Lung microvascular endothelial cell (primary cell): ENCODE data around the gene STX18. TPM values are rescaled to one million over a fixed set of nuclear protein-coding genes. Genes with fewer than 3 reads are reported as not detected.
"Not testable (repeated sequence)": the region's sequence is repeated elsewhere in the genome, so short reads cannot be mapped to it uniquely, and the experiment has no call there.

Experiments
- DNase-seq, 2 donors: peaks; one replicate each; pipeline versions ENCODE4 v3.0.0 to v3.0.0-alpha.2; 2010; ENCODE audit warnings: low read depth in 2 of 2
- total RNA-seq: library from RNA; depleted of rRNA; stranded (reverse); fragments of >200 nt; gene quantifications from 2 replicates; pipeline ENCODE4 v1.2.1, GENCODE V29; 2014

STX18 gene
- total RNA-seq, 1 donor from 2014 or later, result 14.1 TPM

DNA sequence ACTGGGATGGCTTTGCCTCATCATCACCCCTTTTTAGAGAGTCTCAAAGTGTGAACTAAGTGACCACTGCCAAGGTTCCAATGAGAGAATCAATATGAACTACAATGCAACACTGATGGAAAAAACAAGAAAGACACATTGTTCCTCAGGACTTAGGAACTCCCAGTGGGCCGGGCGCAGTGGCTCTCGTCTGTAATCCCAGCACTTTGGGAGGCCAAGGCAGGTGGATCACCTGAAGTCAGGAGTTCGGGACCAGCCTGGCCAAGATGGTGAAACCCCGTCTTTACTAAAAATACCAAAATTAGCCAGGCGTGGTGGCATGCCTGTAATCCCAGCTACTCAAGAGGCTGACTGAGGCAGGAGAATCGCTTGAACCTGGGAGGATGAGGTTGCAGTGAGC, 119.7 kb downstream of the STX18 start:
- DNase-seq, result not testable (repeated sequence)

DNA sequence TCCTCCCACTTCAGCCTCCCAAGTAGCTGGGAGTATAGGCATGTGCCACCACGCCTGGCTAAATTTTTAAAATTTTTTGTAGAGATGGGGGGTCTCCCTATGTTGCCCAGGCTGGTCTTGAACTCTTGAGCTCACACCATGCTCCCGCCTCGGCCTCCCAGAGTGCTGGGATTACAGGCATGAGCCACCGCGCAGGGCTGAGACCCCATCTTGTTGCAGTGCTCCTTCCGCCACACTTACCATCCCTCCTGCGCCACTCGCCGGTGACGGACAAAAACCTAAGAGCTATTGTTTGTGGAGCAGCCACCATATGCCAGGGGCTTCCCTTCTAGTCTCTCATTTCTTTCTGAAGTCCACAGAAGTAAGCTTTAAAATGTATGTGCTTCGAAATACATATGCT, 120.5 kb downstream of the STX18 start:
- DNase-seq, result no peak

DNA sequence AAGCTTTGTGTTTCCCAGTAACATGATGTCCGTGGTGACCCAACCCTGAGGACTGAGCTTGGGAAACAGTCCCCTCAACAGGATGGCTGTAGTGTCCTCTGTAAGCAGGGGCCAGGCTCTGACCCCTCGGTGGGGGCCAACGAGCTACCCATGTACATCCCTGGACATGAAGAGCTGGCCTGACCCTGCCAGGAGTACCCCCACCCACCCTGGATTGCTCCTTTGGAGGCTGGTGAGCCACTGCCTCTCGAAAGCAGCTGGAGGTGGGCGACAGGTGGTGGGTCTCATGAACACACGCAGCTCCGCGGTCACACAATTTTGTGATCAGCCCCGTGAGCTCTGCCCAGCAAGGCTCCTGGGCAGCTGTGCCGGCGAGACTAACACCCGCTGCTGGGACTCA, 121.4 kb downstream of the STX18 start:
- no peak for DNase-seq

DNA sequence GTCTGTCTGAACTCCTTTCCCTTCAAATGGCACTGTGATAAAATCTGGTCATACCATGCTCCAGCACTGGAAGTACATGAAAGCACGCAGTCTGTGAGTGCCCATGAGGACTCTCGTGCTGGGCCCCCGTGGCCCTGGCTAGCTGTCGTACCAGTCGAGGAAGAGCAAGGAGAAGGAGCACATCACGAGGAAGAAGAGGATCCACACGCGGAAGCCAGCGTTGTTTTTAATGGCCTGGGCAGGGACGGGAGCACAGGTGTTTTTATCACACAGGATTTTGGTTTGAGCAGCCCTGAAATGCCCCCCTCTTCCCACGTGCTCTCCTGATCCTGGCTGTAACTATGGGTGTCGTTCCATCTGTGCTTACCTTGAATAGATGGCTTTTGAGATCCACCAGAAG, 122.0 kb downstream of the STX18 start:
- DNase-seq, result no peak

DNA sequence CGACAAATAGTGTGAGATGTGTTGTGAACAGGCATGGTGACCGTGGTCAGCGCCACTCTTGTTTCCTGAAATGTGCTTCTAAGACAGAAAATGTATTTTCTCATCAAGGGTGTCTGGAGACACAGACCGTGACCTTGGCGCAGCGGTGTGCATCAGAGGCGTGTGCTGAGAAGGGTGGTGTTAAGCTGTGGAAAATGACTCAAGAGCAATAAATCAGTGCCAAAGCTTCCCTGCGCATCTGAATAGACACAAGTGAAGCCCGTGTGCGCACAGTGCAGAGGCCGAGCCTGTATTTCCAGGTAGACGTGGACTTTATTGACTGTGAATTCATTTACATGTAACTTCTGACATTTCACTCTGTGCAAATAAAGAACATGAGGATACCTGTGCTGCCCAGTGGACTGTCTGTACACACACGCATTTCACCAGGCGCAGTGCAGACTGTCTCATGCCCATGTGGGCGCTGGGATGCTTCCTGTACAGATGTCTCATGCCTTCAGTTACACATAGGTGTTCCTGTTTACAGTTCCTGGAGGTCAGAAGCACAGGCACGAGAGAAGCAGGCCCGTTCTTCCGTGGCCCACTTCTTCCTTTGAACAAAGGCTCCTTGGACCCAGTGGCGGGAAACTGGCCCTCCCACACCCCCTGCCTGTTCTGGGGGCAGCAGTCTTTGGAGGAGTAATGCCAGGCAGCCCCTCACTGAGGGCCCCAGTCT, 123.0 kb downstream of the STX18 start:
- DNase-seq, result peak in 1 of 2 donors; percentile 52

DNA sequence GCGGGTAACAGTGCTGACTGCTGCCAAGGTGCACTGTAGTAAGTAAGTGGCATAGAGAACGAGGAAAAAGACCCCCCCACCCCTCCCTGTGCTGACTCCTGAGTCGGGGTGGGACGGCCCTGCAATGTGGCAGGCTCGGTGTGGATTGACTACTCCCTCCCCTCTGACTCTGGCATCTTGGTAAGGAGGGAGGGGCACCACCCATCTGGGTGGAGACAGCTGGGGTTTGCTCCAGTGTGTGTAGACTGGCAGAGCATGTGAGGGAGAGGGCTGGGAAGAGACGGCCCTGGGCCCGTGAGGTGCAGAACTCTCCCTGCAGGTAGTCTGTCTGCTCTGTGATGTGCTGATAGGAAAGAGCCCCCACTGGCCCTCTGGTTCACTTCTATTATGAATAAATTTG, 124.0 kb downstream of the STX18 start:
- DNase-seq, result no peak

DNA sequence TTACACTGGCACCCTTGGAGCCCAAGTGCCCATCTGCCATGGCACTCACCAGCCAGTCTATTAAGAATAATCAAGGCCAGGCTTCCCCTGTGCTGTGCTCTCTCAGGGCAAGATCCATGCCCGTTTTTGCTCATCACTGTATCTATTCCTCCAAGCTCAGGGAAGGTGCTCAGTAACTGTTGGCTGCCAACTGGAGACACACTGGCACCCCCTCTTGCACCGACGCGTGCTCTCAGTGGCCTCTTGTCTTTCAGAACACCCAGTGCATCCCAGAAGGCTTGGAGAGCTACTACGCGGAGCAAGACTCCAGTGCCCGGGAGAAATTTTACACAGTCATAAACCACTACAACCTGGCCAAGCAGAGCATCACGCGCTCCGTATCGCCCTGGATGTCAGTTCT, 124.9 kb downstream of the STX18 start:
- DNase-seq, result no peak

DNA sequence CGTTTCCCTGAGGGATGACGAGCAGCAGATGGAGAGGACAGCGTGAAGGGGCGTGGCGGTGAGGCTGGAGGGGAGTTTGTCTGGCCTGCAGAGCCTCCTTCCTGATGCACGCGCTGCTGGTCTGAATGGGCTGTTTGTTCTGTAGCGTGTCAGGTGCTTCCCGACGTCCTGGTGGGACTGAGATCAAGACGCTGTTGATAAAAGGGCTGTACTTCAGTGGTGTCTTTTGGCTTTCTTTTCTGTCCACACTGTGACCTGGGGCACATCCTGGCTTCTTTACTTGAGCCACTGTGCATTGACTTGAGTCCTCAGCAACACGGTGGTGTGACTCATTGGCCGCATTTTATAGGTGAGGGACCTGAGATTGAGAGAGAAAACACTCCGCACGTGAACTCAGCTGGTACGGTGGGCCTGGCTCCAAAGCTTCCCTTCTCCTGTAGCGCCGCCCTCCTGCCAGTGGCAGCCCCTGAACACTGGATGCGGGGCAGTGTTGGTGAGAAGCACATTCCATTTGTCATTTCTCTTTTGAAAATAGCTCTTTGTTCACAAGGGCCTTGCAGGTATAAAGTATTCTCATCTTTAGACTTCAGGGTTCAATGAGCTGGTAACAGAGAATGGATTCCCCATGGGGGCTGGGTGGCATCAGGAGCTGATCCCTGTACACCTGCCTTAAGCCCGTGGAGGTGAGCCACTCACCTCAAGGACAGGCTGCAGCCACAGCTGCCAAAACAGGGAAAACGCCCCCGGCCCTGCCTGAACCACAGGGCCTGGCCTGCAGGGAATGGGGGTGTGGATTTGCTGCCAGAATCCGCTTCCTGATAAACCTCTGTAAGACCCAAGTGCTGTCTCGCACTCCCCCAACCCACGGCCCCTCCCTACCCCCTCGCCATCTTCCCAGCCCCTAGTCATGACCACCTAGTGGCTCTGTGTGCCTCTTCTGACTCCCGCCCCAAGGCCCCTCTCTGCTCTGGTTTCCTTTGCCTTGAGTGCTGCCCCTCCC, 125.7 kb downstream of the STX18 start:
- DNase-seq, result no peak

DNA sequence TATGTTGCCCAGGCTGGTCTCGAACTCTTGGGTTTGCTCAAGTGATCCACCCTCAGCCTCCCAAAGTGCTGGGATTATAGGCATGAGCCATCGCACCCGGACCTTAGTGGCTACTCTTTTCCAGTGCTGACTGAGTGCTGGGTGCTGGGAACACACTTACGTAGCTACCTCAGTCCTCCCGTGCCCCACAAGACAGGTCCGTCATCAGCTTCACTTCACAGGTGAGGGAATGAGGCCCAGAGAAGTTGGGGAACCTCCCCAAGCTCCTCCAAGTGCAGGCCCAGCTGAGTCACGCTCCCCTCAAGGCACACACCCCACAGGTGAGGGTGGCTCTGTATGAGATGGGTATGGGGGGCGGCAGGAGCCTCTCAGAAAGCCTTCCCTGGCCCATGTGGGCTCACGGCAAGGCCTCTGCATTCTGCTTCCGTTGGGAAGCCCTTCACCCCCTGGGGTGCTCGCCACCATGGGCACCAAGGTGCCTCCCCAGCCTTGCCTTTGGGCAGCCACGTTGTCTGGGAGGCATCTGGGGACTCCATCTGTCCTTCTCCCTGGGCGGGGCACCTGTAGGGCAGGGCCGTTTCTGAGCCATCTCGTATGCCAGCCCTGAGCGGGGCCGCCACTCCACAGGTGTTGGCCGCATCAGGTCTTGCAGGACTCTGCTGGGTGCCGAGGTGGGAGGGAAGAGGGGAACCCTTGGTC, 126.6 kb downstream of the STX18 start:
- DNase-seq, result no peak

DNA sequence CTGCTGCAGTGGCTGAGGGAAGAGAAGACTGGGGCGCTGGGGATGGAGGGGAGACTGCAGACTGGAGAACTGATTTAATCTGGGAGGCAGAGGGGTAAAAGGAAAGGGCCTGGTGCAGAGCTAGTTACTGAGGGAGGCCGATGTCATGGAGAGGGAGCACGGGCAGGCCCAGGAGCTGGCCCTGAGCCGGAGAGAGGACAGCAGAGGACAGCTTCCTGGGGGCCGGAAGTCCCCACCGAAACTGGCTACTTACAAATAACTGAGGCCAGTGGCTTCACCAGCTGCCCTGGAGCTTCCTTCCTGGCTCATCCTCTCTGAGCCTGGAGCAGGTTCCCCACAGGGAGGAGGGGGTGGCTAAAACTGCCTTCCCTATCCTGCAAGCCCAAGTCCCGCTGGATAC, 128.0 kb downstream of the STX18 start:
- no peak for DNase-seq

DNA sequence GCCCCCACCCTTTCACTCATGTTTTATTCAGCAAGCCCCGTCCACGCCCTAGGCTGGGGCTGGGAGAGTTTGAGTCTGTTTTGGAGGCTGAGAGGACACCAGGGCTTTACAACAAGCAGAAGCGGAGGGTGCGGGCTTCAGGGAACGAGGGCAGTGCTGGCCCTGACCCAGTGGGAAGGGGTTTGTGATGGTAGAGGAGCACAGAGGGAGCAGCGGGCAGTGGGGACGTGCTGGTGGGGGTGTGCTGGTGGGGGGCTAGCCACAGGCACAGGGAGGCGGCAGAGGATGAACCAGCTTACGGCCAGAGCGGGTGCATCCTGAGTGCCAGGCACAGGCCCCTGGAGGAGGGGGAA, 128.5 kb downstream of the STX18 start:
- no peak for DNase-seq

DNA sequence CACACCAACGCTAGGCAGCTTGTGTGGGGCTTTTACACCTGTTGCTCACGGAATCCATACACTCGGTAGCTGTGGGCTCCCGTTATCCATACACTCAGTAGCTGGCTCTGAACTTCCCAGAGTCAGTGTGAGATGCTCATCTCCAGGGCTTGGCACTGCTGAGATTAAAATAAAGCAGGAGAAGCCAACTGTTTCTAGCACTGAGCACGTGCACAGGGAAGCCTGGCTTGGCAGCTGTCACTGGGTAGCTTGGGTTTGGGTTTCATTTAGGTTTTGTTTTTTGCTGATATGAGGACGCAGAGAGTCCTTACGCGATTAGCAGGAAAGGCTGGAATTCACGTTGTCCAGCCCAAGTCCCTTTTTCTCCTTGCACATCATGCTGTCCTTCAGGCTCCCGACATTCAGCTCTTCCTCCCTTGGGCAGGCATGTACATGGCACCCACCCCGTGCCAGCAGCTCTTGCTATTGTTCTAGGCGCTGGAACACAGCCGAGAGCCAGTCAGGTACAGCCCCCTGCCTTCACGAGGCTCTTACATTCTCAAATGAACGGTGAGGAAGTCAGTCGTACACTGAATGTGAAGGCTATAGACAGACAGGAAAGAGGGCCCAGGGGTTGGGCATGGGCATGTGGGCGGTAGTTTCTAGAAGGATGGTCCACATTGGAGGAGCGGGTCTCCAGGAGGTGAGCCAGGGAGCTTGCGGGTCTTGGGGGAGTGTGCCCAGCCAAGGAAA, 129.0 kb downstream of the STX18 start:
- DNase-seq, result no peak

DNA sequence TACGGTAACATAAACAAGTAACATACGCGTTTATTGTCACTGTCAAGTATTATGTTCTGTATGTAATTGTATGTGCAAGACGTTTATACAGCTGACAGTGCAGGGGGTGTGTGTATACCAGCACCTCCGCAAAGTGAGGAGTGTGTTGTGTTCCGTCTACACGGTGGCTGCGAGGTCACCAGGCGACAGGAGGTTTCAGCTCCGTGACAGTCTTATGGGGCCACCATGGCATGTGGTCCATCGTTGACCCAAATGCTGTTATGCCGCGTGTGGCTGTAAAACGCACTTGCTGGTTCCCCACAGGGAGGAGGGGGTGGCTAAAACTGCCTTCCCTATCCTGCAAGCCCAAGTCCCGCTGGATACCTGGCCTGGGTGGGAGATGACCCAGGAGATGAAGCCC, 129.9 kb downstream of the STX18 start:
- DNase-seq, result no peak

DNA sequence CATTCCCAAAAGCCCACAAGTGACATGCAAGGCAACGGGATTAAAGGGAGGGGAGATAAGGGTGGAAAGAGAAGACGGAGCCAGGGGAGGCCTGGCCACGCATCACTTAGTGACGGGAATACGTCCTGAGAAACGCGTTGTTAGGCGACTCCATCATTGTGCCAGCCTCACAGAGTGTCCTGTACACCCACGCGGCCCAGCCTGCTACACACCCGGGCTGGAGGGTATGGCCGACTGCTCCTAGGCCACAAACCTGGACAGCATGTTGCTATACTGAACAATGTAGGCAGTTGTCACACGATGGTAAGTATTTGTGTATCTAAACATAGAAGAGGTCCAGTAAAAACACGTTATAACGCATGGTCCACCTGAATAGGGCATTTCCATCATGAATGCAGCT, 131.6 kb downstream of the STX18 start:
- no peak for DNase-seq

DNA sequence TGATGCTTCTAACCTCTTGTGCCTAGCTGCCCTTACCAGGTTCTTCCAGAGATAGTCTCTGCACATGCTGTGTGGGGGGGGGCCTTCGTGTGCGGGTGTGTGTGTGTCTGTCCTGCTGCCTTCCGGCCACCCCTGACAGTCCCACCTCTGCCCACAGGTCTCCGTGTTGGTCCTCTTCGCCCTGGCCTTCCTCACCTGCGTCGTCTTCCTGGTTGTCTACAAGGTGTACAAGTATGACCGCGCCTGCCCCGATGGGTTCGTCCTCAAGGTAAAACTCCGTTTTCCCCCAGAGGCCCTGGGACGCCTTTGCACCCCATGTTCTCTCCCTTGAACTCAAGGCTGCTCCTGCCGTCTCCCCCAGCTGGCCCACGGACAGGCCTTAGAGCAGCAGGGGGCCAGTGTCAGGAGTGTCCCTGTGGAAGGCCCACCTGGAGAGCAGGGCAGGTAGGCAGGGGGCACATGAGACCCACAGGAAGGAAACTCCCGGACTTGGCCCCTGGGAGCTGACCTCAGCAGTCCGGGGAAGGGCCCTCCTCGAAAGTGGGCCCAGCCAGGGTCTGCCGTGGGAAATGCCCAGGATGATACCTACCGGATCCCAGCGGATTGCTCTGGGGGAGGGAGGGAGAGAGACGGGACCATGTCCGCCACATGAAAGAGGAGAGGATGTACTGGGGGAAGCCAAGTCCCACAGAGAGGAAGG, 132.3 kb downstream of the STX18 start:
- no peak for DNase-seq

DNA sequence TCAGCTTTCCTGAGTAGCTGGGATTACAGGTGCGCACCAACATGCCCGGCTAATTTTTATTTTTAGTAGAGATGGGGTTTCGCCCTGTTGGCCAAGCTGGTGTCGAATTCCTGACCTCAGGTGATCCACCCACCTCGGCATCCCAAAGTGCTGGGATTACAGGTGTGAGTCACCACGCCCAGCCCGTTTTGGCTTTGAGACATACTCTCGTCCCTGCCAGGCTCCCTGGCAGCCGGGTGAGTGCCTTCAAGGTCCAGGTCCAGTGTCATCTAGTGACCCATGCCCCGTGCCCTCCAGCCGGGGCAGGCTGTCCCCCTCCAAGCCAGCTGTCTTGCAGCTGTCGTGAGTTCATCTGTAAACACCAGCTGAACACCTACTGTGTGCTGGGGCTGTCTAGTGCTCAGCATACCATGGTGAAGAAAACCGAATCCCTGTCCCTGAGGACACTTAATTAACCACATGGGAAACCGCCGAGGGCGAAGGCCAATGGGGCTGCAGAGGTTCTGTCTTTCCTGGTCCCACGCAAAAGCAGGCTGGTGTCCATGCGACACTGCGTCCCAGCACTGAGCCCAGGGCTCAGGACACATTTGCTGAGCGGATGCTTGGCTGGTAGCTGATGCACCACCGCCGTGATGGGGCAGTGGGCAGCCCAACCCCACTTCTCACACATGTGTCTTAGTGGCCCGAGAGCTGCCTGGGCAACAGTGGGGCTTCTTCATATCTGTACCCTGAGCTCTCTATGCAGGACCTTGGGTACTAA, 133.1 kb downstream of the STX18 start:
- DNase-seq, result no peak

DNA sequence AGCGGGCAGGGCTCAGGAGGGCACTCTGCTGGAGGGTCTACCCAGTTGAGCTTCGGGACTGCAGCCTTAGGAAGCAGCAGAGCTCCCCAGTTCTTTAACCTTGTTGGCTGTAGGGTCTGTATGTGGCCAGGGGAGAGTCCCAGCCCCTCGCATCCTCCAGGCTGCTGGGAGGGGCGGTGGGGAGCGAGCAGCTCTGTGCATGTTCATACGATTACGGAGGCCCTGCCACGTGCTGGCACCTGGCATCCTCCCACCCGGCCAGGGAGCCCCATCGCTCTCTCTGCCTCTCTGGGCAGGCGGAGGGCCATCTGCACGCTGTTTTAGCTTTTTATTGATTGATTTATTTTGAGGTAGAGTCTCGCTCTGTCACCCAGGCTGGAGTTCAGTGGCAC, 133.7 kb downstream of the STX18 start:
- DNase-seq, result no peak

DNA sequence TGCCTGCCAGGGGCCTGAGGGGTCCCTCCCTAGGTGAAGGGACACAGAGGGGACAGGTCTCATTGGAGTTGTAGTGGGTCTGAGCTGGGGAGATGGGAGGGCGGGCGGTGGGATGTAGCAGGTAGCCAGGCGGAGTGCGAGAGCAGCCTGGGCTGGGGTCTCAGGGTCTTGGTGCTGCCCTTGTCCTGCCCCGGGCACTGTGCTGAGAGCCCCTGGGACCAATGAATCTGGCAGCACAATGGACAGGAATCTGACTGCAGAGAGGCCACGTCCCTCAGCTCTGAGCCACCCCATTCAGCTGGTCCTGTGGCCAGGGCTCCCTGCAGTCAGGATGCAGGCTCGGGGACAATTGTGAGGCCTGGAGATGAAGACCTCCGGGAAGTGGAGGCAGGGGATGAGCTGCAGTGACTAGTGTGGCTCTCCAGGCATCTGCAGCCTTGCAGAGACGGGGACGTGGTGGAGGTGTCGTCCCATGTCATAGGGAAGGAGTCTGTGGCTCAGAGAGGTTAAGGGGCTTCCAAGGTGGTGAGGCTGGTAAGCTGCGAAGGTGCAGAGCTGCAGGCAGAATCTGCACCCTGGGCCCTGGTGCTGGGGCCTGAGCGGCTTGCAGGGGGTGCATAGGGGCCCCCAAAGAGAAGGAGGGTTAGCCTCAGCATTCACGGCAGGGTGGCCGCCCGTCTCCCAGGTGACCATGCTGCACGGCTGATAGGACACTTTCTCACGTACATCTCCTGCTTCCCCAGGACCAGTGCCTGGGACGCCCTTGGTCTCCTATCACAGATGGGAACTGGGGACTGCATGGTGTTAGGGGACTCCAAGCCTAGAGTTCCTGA, 134.3 kb downstream of the STX18 start:
- no peak for DNase-seq
